HuH-7.5 (cell line): ENCODE data around the gene CBL.
A peak's percentile ranks its signal among the peaks of the same experiment; 100 is the strongest.
"Not testable (repeated sequence)": the region's sequence is repeated elsewhere in the genome, so short reads cannot be mapped to it uniquely, and the experiment has no call there.

Experiments
- DNase-seq: peaks from one replicate; pipeline ENCODE4 v3.0.0; 2011; ENCODE audit warnings: low spot score

The CBL gene

GRCh38 chr11:119205574-119206510 is at the start of gene CBL:
Gene CBL, plus strand, starts transcription at chr11:119206339. Its CDS starts 79 bp downstream, at chr11:119206418.
- DNase-seq = peak; percentile 89

DNA sequence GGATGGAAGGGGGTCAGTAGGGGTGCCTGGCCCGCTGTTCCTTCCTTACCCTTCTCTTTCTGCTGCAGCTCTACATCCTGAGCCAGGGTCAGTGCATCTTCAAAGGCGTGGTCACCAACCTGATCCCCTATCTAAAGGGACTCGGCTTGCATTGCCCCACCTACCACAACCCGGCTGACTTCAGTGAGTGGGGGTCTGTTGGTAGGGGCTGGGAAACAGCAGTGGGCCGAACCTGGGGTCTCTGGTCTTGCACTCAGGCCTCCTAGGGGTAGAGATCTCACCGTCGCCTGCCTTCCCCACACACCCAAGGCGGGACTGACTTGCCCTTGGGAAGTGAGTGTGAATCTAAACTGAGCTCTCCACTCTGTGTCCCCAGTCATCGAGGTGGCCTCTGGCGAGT is 49.6 kb upstream of the CBL start:
- no peak for DNase-seq

- no peak for DNase-seq
These were observed 49.1 kb upstream of the CBL start for GRCh38 chr11:119157063-119157462.

DNA sequence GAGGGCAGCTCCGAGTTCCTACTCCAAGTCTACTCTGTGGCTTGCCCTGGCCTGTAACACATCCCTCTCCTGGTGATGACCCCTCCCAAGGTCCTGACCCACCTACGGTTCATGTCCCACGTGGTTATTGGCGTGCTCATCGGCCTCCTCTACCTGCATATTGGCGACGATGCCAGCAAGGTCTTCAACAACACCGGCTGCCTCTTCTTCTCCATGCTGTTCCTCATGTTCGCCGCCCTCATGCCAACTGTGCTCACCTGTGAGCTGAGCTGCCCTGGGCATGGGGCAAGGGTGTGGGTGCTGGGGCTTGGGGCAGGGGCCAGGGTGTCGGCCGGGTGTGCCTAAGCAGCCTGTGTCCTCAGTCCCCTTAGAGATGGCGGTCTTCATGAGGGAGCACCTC is 47.7 kb upstream of the CBL start:
- DNase-seq = no peak

DNA sequence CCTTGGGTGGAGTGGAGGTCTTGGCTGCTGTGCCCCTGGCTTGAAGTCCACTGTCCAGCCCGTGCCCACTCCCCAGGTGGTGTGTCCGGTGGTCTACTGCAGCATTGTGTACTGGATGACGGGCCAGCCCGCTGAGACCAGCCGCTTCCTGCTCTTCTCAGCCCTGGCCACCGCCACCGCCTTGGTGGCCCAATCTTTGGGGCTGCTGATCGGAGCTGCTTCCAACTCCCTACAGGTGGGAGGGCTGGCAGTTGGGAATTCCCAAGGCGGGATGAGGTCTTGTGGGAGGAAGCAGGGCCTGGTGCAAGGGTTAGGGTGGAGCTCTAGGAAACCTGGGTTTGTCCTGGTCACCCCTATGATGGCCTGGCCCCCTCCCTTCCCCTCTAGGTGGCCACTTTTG is 46.0 kb upstream of the CBL start:
- DNase-seq = no peak

DNA sequence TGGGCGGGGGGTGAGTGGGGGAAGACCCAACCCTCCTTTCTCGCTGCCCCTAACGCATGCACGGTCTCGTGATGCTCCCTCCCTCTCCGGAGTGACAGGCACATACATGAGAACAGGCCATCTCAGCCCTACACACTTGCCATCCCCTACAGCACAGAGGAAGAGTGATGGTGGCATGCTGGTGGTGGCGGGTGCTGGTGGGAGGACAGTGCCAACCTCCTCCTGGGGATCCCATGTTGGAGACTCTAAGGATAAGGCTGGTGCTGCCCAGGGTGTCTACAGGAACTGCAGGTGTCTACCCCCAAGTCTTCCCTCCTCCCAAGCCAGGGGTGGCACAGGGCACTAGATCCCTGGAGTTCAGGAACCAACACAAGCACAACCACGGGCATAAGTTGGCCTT is 44.3 kb upstream of the CBL start:
- no peak for DNase-seq

DNA sequence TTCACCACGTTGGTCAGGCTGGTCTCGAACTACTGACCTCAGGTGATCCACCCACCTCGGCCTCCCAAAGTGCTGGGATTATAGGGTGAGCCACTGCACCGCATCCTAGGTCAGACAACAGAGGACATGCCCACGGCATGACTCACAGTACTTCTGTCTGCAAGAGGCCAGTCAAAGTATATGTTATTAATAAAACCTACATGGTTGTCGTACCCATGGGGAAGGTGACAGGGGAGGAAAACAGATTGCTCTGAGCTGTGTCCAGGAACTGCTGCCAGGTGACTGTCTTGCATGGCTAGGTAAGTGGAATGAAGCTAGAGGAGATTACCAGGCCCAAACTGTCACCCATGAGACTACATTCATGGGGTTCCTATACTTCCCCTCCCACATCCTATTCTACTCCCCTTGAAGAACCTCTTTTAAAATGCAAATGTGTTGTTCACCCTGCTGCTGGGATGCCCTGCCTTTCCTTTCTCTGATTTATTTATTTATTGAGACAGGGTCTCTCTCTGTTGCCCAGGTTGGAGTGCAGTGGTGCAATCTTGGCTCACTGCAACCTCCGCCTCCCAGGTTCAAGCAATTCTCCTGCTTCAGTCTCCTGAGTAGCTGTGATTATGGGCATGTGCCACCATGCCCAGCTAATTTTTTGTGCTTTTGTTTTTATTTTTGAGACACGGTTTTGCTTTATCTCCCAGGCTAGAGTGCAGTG is 39.6 kb upstream of the CBL start:
- DNase-seq = no peak

DNA sequence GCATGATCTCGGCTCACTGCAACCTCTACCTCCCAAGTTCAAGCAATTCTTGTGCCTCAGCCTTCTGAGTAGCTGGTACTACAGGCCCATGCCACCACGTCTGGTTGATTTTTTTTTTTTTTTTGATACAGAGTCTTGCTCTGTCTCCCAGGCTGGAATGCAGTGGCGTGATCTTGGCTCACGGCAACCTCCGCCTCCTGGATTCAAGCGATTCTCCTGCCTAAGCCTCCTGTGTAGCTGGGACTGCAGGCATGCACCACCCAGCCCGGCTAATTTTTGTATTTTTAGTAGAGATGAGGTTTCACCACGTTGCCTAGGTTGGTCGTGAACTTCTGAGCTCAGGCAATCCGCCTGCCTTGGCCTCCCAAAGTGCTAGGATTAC is 39.1 kb upstream of the CBL start:
- DNase-seq = not testable (repeated sequence)

DNA sequence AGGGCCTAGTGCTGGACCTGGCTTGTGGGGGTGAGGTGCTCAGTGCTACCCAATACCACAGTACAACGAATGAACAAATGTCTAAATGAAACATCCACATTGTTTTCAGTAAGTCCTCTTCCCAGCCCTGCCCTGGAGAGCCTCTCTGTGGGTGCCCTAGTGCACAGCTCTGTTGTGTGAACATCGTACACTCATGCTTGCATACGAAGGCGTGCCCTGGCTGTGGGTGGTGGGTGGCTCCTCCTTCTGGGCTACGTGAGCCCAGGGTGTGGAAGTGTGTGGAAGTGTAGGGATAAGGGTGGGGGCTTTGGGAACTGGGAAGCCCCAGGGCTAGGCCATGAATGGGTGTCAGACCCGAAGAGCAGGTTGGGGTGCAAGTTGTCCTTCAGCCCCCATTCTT is 38.2 kb upstream of the CBL start:
- no peak for DNase-seq

DNA sequence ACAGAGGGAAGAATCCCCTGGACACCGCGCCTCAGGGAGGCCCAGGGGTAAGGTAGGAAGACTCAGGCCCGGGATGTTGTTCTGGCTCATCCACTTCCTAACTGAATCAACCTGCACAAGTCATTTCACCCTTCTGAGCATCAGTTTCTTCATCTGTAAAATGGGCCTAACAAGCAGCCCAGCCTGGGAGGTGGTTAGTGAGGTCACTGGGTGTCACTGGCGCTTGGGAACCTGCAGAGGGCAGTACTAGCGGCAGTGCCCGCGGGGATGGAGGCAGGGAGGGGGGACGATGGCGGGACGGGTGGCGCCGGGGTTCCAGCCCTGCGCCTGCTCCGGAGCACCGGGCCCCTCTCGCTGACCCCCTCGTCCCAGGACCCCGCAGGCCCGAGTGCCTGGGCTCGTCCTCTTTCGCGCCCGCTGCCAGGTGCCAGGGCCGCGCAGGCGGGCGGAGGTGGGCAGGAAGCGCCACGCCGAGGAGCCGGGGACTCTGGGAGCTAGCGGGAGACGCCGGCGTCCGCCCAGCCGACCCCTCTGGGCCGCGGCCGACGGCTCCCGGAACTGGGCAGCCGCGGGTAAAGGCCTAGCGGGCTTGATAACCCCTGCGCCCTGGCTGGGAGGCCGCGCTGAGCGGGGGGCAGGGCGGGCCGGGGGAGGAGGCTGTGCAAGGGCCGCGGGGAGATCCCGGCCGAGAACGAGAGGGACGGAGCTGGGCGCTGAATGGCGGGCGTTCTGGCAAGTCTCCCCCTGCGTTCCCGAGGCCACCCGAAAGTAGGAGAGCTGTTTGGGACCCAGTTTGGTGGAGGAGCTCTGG is 37.5 kb upstream of the CBL start, which contains the start of gene NLRX1:
TSS of gene NLRX1 (plus strand) at position 255 of the 811 bp plus-strand sequence. CDS start 2,679 bp downstream, outside the sequence.
- peak; percentile 91 for DNase-seq

DNA sequence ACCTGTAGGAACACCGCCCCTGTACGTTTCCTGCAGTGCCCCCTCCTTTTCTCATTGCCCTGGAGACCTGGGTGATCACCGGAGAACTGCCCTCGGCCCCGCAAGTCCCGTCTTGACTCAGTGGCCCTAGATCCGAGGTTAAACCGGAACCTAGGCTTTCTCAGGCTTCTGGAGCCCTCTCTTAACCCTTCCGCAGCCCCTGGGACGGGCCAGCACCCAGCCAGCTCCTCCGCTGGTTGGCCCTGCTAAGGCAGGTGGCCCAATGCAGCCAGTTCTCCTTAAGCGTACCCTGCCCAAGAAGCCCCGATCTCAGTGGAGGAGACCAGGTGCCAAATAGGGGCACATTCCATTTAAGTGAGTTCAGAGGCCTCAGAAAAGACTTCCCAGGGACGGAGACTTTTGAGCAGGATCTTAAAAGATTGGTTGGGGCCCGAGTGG is 36.8 kb upstream of the CBL start:
- DNase-seq = no peak

GRCh38 chr11:119172513-119172912 is 33.6 kb upstream of the CBL start:
- no peak for DNase-seq

- DNase-seq = no peak
These were observed 32.7 kb upstream of the CBL start for GRCh38 chr11:119173453-119173852.

DNA sequence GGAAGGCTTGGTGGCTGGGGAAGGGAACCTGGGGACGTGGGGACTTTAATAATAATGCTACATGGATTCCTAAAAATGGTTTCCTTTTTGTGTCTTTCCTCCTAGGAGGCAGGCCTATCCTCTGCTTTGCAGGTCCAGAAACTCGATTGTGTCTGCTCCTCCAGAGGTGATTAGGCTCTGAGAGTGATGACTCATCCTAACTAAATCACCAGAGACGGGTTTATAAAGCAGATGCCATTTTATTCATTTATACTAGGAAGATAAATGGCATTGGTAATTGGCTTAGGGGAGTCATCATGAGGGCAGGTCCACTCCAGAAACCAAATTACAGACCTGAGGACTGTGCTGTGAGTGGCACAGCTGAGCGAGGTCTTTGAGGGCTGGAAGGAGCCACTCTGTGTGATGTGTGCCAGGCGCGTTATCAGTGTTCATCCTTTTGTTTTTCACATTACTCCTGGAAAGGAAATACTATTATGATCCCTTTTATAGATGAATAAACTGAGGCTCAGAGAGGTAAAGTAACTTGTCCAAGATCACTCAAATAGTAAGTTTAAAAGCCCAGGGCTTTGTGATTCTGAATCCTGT is 30.6 kb upstream of the CBL start:
- DNase-seq = no peak

DNA sequence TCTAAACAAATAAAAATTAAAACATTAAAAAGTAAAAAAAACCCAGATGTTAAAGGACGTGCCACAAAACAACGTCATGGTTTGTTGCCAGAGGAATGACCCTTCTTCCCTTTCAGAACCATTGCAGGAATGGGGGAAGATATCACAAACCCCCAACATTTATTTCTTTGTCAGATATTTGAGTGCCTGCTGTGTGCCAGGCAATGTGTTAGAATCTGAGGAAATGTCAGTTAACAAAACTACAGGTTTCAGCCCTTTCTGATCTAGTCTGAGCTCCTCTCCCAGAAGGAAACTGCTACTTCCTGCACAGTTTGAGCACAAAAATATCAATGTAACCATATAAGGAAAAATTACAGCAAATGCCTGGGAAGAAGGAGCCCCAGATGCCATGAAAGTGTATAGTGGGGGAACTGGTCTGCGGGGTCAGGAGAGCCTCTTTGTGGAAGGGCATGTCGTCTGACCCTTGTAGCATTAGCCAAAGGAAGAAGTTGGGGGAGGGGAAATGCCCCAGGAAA is 27.9 kb upstream of the CBL start:
- no peak for DNase-seq

- no peak for DNase-seq
These were observed 26.8 kb upstream of the CBL start for GRCh38 chr11:119179342-119179741.

DNA sequence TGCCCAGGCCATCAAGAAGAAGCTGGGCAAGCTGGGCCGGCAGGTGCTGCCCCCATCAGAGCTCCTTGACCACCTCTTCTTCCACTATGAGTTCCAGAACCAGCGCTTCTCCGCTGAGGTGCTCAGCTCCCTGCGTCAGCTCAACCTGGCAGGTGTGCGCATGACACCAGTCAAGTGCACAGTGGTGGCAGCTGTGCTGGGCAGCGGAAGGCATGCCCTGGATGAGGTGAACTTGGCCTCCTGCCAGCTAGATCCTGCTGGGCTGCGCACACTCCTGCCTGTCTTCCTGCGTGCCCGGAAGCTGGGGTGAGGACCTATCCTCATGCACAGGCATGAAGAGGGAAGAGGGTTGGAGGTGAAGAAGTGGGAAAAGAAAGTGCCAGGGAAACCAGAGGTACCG is 26.2 kb upstream of the CBL start:
- no peak for DNase-seq

GRCh38 chr11:119180729-119181676 is 25.1 kb upstream of the CBL start:
- no peak for DNase-seq

DNA sequence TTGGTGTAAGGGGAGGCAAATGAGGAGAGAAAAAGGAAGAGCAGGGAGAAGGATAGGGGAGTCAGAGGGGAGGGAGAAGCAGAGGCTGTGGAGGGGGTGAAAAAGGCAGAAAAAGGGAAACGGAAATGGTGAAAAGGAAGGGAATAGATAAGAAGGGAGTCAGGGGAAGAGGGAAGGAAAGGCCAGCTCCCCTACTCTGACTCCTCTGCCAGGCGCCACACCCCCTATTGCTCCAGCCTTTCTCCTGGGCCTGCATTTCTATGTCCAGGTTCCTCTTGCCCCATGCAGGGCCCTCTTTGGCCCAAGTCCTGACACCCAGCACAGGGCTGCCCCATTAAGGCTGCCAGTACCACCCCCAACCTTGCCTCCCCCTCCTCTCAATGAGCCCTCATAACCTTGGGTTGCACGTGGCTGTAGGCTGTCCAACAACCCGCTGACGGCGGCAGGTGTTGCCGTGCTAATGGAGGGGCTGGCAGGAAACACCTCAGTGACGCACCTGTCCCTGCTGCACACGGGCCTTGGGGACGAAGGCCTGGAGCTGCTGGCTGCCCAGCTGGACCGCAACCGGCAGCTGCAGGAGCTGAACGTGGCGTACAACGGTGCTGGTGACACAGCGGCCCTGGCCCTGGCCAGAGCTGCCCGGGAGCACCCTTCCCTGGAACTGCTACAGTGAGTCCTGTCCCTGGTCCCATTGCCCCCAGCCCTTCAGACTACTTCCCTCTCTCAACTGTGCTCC is 24.3 kb upstream of the CBL start:
- DNase-seq = no peak

- DNase-seq = not testable (repeated sequence)
These were observed 21.7 kb upstream of the CBL start for GRCh38 chr11:119184399-119184798.
